ENCODE data around the gene STRBP. TPM values are rescaled to one million over a fixed set of nuclear protein-coding genes. Genes with fewer than 3 reads are reported as not detected.

STRBP gene
- total and polyA plus RNA-seq, 2 of the 4 experiments (the other 2 are of a cell fraction) = 2.1 to 2.5 TPM

DNA sequence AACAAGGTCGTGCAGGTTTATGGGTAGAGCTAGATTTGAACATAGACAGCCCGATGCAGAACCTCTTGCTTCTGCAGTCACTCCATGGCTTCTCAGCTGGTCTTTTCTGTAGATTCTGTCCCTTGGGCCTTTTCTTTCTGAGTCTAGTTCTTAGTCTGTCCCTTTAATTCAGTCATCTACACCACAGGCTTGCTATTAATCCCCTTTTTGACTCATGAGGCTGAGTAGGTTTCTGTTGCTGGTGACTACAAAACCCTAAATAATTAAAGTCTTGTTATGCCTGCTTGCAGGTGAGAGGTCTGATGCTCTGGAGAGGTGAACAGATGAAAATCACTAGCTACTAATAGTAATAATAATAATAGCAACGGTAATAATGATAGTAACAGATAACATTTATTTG is 19.3 kb upstream of the STRBP start:
- H3K4me2 ChIP-seq (ENCODE audit: low read depth, low read length) = no peak overlapping the region
- H3K79me1 ChIP-seq (ENCODE audit: low read depth in 1 of 2, low read length in 2 of 2) = no peaks in the 10 kb centered on the region
- no peak overlapping the region for H3K4me3 ChIP-seq (ENCODE audit: insufficient read depth, low read depth, low read length)
- H2BK15ac ChIP-seq (ENCODE audit: low read depth, low read length) = no peak overlapping the region
- no peak overlapping the region for H2AK5ac ChIP-seq (ENCODE audit: low read depth, low read length)
- H2BK5ac ChIP-seq (ENCODE audit: low read depth, low read length, poor library complexity, severe bottlenecking) = no peak overlapping the region
- in situ Hi-C loops (cut with MboI; ENCODE audit: low sequenced_read_pairs) = no loop called here
- ChIA-PET CTCF (no interaction called here), POLR2A (ENCODE audit: unreplicated experiment) (no interaction called here)
- H2BK20ac ChIP-seq (ENCODE audit: low read depth, low read length) = no peak overlapping the region
- no peak overlapping the region for H2BK120ac ChIP-seq (ENCODE audit: low read depth, low read length)
- WGBS, 2 experiments (ENCODE audit: extremely low coverage in 2 of 2, insufficient read length in 1 of 2) = no CpG with 5 or more reads among the region's 3 CpGs
- dilution Hi-C loops (cut with HindIII; ENCODE audit: low sequenced_read_pairs, unreplicated experiment) = no loop called here
- no peaks in the 10 kb centered on the region for H4K20me1 ChIP-seq (ENCODE audit: insufficient read depth, low read length)
- no peak overlapping the region for H3K56ac ChIP-seq (ENCODE audit: extremely low read depth, insufficient read depth, low read length)
- no peak overlapping the region for H4K5ac ChIP-seq (ENCODE audit: low read depth, low read length)
- H3K27ac ChIP-seq (ENCODE audit: insufficient read depth, low read length) = no peak overlapping the region
- H3K9me1 ChIP-seq (ENCODE audit: insufficient read depth, low read length) = 0 out of 2 replicates have a peak, but pooled peaks cover 2% of the 10 kb centered on the region
- no peak overlapping the region for H2AFZ ChIP-seq (replicated peaks; ENCODE audit: low read length, poor library complexity)
- no peaks in the 10 kb centered on the region for H3K9me3 ChIP-seq (ENCODE audit: control insufficient read depth, insufficient read depth, low read length)
- ATAC-seq (ENCODE audit: low read depth) = no peak
- H3K9ac ChIP-seq (ENCODE audit: low read depth, low read length) = no peak overlapping the region
- no peak overlapping the region for H3K23ac ChIP-seq (ENCODE audit: low read depth, low read length)
- H4K91ac ChIP-seq (ENCODE audit: insufficient read depth, low read depth, low read length) = no peak overlapping the region
- H3K4me1 ChIP-seq (ENCODE audit: control insufficient read depth, insufficient read depth, low read length) = no peaks in the 10 kb centered on the region
- DNase-seq = no peak
- H3K18ac ChIP-seq (ENCODE audit: low read depth, low read length) = no peak overlapping the region
- H2AK9ac ChIP-seq (replicated peaks; ENCODE audit: low read depth, low read length, poor library complexity) = no peak overlapping the region
- no peaks in the 10 kb centered on the region for H3K36me3 ChIP-seq (ENCODE audit: control insufficient read depth, insufficient read depth, low read length)
- peaks cover 22% of the 10 kb centered on the region for H3K27me3 ChIP-seq (ENCODE audit: control insufficient read depth, insufficient read depth, low read length)
- TF ChIP-seq, protein P1, sequence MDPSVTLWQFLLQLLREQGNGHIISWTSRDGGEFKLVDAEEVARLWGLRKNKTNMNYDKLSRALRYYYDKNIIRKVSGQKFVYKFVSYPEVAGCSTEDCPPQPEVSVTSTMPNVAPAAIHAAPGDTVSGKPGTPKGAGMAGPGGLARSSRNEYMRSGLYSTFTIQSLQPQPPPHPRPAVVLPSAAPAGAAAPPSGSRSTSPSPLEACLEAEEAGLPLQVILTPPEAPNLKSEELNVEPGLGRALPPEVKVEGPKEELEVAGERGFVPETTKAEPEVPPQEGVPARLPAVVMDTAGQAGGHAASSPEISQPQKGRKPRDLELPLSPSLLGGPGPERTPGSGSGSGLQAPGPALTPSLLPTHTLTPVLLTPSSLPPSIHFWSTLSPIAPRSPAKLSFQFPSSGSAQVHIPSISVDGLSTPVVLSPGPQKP (IDR thresholded peaks at IDR 0.05; ENCODE audit: borderline replicate concordance, low read depth, low read length) = no peak
- TF ChIP-seq CHD1 (IDR thresholded peaks at IDR 0.05; ENCODE audit: low read depth, low read length) (no peak), MAZ (IDR thresholded peaks at IDR 0.05; ENCODE audit: borderline replicate concordance, low read depth, low read length) (no peak), RCOR1 (IDR thresholded peaks at IDR 0.05; ENCODE audit: insufficient replicate concordance, low read length) (no peak), MXI1 (IDR thresholded peaks at IDR 0.05; ENCODE audit: borderline replicate concordance, low read depth, low read length) (no peak), CEBPB (IDR thresholded peaks at IDR 0.05; ENCODE audit: low read depth, low read length) (no peak), FOS (IDR thresholded peaks at IDR 0.05; ENCODE audit: low read depth, low read length) (no peak), SMC3 (IDR thresholded peaks at IDR 0.05; ENCODE audit: low read depth, low read length) (no peak), NFE2L2 (IDR thresholded peaks at IDR 0.05; ENCODE audit: low read depth, low read length) (no peak), RAD21 (IDR thresholded peaks at IDR 0.05; ENCODE audit: low read length) (no peak), BHLHE40 (IDR thresholded peaks at IDR 0.05; ENCODE audit: low read depth, low read length) (no peak)
- TF ChIP-seq, protein P2, sequence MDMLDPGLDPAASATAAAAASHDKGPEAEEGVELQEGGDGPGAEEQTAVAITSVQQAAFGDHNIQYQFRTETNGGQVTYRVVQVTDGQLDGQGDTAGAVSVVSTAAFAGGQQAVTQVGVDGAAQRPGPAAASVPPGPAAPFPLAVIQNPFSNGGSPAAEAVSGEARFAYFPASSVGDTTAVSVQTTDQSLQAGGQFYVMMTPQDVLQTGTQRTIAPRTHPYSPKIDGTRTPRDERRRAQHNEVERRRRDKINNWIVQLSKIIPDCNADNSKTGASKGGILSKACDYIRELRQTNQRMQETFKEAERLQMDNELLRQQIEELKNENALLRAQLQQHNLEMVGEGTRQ (IDR thresholded peaks at IDR 0.05; ENCODE audit: low read depth, low read length) = no peak
- no peak overlapping the region for H3K4ac ChIP-seq (ENCODE audit: low read depth, low read length)
- no peak overlapping the region for H4K8ac ChIP-seq (ENCODE audit: low read depth in 2 of 2, low read length in 2 of 2)
- no peak overlapping the region for H3K14ac ChIP-seq (replicated peaks; ENCODE audit: low read depth, low read length)
- intact Hi-C loops (cut with micrococcal nuclease) = no loop called here
- BruUV-seq (replicated peaks) = no TSS peak

All from IMR-90 (cell line).